ENCODE data around the gene GPD2. TPM values are rescaled to one million over a fixed set of nuclear protein-coding genes. Genes with fewer than 3 reads are reported as not detected.

GPD2 gene
- total RNA-seq, 3 donors from 2014 or later = 28.8 to 104 (median 79.6) TPM

GRCh38 chr2:156619021-156619539 lies 182.9 kb downstream of the GPD2 start:
- no peak overlapping the region for H3K4me3 ChIP-seq
- intact Hi-C loops (cut with DNase I; ENCODE audit: low total_unique reads) = no loop called here
- peaks cover under 1 to 6% of the 10 kb centered on the region in 2 donors for H3K9me3 ChIP-seq
- H3K27me3 ChIP-seq = no peaks in the 10 kb centered on the region
- H3K27ac ChIP-seq = no peak overlapping the region
- DNase-seq (ENCODE audit: low spot score in 2 of 2) = no peak
- no peaks in the 10 kb centered on the region for H3K36me3 ChIP-seq
- H3K4me1 ChIP-seq = no peaks in the 10 kb centered on the region
- no peak for TF ChIP-seq CTCF (IDR thresholded peaks at IDR 0.05)
- no peak for TF ChIP-seq POLR2A (IDR thresholded peaks at IDR 0.05)
- no peak for TF ChIP-seq POLR2AphosphoS5 (IDR thresholded peaks at IDR 0.05)

- H3K27me3 ChIP-seq = no peaks in the 10 kb centered on the region
- TF ChIP-seq POLR2AphosphoS5 (IDR thresholded peaks at IDR 0.05) (no peak), CTCF (IDR thresholded peaks at IDR 0.05) (no peak), POLR2A (IDR thresholded peaks at IDR 0.05) (no peak)
- intact Hi-C loops (cut with DNase I; ENCODE audit: low total_unique reads) = no loop called here
- peaks cover 6 to 10% of the 10 kb centered on the region in 2 donors for H3K9me3 ChIP-seq
- no peak overlapping the region for H3K27ac ChIP-seq
- no peak for DNase-seq (ENCODE audit: low spot score in 2 of 2)
- no peaks in the 10 kb centered on the region for H3K36me3 ChIP-seq
- H3K4me3 ChIP-seq = no peak overlapping the region
- H3K4me1 ChIP-seq = no peaks in the 10 kb centered on the region
These were observed 186.3 kb downstream of the GPD2 start for GRCh38 chr2:156622491-156622890.

GRCh38 chr2:156625360-156626170 lies 189.4 kb downstream of the GPD2 start:
- Histone ChIP-seq H3K27me3 (no peaks in the 10 kb centered on the region), H3K36me3 (no peaks in the 10 kb centered on the region), H3K9me3 (peaks cover 6 to 10% of the 10 kb centered on the region in 2 donors), H3K27ac (peak overlapping the region in 1 of 2 donors; percentile 41), H3K4me1 (no peaks in the 10 kb centered on the region), H3K4me3 (no peak overlapping the region)
- intact Hi-C loops (cut with DNase I; ENCODE audit: low total_unique reads) = no loop called here
- TF ChIP-seq POLR2AphosphoS5 (IDR thresholded peaks at IDR 0.05) = no peak
- TF ChIP-seq CTCF (IDR thresholded peaks at IDR 0.05) = no peak
- no peak for TF ChIP-seq POLR2A (IDR thresholded peaks at IDR 0.05)
- DNase-seq (ENCODE audit: low spot score in 2 of 2) = no peak

- no peak for TF ChIP-seq POLR2AphosphoS5 (IDR thresholded peaks at IDR 0.05)
- TF ChIP-seq CTCF (IDR thresholded peaks at IDR 0.05) = no peak
- no peak for TF ChIP-seq POLR2A (IDR thresholded peaks at IDR 0.05)
- no peak overlapping the region for H3K4me3 ChIP-seq
- peaks cover 0 to 10% of the 10 kb centered on the region in 2 donors for H3K9me3 ChIP-seq
- no peak overlapping the region for H3K27ac ChIP-seq
- DNase-seq (ENCODE audit: low spot score in 2 of 2) = no peak
- intact Hi-C loops (cut with DNase I; ENCODE audit: low total_unique reads) = no loop called here
- no peaks in the 10 kb centered on the region for H3K36me3 ChIP-seq
- no peaks in the 10 kb centered on the region for H3K27me3 ChIP-seq
- H3K4me1 ChIP-seq = no peaks in the 10 kb centered on the region
These were observed 190.8 kb downstream of the GPD2 start for GRCh38 chr2:156626931-156627330.

GRCh38 chr2:156630579-156631337 lies 194.6 kb downstream of the GPD2 start:
- intact Hi-C loops (cut with DNase I; ENCODE audit: low total_unique reads) = no loop called here
- H3K9me3 ChIP-seq = no peaks in the 10 kb centered on the region
- DNase-seq (ENCODE audit: low spot score in 2 of 2) = no peak

More at GRCh38 chr2:156630579-156631337, 194.6 kb downstream of the GPD2 start:
- Histone ChIP-seq H3K27me3 (no peaks in the 10 kb centered on the region), H3K4me3 (no peak overlapping the region), H3K4me1 (no peaks in the 10 kb centered on the region), H3K36me3 (no peaks in the 10 kb centered on the region), H3K27ac (no peak overlapping the region)
- no peak for TF ChIP-seq POLR2A (IDR thresholded peaks at IDR 0.05)
- no peak for TF ChIP-seq CTCF (IDR thresholded peaks at IDR 0.05)
- TF ChIP-seq POLR2AphosphoS5 (IDR thresholded peaks at IDR 0.05) = no peak

Data from breast epithelium (tissue), 4 donors.